ENCODE results near the gene MAGI2.

The MAGI2 gene

DNA sequence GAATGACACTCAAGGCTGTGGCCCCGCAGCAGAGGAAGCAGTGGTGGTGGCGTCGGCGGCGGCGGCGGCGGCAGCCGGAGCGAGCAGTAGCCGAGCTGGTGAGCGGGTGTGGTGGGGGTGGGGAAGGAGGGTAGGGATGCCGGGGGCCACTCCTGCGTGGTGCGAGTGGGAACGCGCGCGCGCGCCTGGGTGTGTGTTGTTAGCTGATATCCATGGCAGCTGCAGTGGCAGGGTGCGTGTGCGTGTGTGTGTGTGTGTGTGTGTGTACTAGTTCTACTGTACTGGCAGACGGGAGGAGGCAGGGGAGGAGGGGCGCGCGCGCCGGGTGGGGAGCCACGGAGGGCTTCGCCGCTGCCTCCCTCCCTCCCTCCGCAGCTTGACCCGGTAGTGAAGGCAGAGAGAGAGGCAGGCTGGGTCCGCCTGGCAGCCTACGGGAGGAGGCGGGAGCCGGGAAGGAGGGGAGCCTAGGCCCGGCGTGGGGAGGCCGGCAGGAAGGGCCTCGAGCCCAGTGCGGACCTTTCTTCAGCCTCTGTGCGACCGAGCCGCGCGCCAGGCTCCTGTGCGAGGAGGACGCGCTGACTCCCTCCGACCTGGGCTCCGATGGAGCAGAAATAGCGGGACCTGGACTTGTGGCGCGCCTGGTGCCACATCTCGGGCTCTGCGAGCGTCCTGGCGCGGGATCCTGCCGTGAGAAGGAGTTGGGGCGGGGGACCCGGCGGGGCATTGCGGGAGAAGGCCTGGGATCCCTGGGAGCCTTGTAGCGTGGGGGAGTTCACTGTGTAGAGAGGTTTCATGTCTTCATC, at the start of gene MAGI2:
Gene MAGI2, minus strand, starts transcription at position 110 of the 803 bp plus-strand sequence. CDS start 347 bp downstream, outside the sequence.
- DNase-seq = no peak

DNA sequence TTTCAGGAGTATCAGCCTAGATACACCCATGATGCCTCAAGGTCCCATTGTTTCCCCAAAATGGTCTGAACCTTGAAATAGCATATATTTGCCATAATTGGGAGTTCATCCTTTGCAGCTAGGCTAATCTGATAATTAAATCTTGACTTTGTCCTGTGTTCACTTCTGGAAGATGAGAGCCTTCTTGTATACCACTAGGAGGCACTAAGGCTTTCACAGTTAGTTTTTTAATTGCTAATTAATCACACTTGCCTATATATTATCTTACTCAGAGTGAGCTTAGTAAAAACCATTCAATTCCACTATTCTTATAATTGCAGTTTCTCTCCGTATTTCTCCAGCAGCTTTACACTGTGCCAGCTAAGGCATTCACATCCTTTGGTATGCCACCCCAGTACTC, 48.7 kb upstream of the MAGI2 start:
- DNase-seq = no peak

GRCh38 chr7:79500759-79501158, 47.3 kb upstream of the MAGI2 start:
- no peak for DNase-seq

- DNase-seq = no peak
Measured at GRCh38 chr7:79497728-79498127, 44.3 kb upstream of the MAGI2 start.

- no peak for DNase-seq
Measured at GRCh38 chr7:79495544-79496272, 42.2 kb upstream of the MAGI2 start.

- no peak for DNase-seq
Measured at GRCh38 chr7:79494046-79494445, 40.6 kb upstream of the MAGI2 start.

- no peak for DNase-seq
Measured at GRCh38 chr7:79489371-79489770, 35.9 kb upstream of the MAGI2 start.

DNA sequence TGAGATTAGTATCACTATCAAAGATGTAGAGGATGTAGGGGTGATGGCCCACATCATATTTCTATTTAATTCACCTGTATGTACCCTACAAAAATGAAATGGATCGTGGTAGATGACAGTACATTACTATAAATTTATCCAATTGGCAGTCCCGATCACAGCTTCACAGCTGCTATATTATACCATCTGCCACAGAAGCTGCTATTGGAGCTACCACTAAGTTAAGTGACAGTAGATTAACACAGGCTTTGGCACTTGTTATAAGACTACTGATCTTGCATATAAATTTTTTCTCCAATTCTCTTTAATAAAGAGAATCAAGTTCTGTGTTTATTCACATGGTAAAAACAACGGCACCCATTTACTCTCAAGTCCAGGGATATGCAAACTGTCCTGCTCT, 24.9 kb upstream of the MAGI2 start:
- no peak for DNase-seq

DNA sequence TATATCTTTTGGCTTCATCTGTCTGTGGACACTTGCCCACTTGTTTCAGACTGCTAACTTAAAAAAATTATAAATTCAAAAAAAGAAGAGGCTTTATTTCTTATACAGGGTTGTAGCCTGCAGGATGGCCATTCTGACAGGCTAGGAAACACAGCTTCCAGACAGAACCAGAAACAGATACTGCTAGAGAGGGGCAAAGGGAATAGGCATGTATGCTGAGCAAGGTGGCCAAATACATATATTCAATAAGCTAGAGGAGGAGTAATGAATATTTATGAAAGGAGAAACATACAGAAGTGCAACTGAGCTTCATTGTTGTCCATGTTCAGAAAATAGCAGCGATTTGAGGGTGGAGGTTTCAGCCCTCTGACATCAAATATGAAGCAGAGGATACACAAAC, 22.0 kb upstream of the MAGI2 start:
- no peak for DNase-seq

- no peak for DNase-seq
Measured at GRCh38 chr7:79471699-79472098, 18.2 kb upstream of the MAGI2 start.

DNA sequence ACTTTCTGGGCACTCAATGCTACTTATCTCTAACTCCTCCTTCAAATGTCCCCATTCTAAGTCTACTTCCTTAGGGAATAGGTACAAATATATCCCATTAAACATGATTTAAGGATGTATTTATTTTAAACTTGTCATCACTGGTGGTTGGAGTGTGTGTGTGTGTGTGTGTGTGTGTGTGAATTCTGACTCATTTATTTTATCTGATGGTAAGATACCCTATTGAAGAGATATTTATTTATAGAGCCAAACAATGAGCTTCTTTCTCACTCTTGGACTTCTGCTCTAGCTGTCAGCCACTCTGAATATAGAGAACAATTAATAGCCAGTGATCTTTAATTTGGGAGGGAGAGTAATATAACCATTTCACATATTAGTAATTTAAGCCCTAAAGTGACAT, 17.8 kb upstream of the MAGI2 start:
- DNase-seq = no peak

DNA sequence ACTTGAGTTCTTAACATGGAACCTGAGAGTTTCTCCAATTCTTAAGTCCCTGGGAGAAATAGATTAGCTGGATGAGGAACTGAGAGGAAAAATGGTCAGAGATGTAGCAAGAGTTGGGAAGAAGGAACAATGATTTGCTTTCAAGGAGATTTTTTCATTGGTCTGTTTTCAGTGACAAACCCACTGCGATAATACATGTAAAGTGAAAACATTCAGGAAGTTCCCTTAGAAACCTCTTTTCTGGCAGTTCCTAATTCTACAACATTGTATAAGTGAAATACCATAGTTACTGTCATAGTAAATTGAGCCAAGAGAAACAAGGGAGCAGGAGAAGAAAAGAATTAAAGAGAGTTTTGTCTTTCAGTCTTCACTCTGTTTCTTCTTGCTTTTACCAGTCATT, 12.1 kb upstream of the MAGI2 start:
- DNase-seq = no peak

DNA sequence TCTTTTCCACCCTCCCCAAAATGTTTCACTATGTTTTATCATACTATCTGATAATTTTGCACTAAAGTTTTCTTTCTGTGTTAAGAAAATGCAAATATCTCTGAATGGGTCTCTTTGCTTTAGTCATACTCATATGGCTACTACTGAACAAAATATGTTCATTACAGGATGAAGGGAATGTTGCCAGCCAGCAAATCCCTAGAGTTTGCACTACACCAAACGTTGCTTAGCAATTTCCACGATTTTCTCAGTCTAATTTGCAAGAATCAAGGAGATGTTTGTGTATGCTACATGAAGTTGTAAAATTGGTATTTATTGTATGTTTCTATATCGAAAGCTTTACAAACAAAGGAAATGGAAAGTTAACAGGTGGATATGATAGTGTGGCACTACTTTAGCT, 10.6 kb upstream of the MAGI2 start:
- no peak for DNase-seq

- DNase-seq = no peak
Measured at GRCh38 chr7:79462390-79462789, 8.9 kb upstream of the MAGI2 start.

GRCh38 chr7:79461660-79462059, 8.2 kb upstream of the MAGI2 start:
- DNase-seq = no peak

- no peak for DNase-seq
Measured at GRCh38 chr7:79459381-79459780, 5.9 kb upstream of the MAGI2 start.

DNA sequence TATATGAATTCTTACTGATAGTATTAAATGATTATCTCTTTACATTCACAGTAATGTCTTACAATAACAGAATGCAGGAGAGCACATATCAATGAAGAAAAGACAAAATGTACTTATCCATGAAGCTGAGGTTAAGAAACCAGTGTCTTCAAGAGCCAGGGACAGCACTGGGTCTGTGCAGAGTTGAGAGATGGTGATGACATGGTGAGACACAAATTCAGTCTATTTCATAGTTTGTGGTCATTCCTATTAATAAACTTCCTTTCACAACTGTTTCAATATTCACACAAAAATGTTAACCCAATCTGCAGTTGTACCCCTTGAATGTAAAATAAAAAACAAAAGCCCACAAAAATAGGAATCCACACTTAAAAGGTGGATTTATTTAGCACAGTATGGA, 5.3 kb upstream of the MAGI2 start:
- no peak for DNase-seq

GRCh38 chr7:79455173-79455790, 1.8 kb upstream of the MAGI2 start:
- no peak for DNase-seq

- no peak for DNase-seq
Measured at GRCh38 chr7:79454361-79454960, 994 bp upstream of the MAGI2 start.

GRCh38 chr7:79453266-79453557, 255 bp downstream of the MAGI2 start:
- no peak for DNase-seq

DNA sequence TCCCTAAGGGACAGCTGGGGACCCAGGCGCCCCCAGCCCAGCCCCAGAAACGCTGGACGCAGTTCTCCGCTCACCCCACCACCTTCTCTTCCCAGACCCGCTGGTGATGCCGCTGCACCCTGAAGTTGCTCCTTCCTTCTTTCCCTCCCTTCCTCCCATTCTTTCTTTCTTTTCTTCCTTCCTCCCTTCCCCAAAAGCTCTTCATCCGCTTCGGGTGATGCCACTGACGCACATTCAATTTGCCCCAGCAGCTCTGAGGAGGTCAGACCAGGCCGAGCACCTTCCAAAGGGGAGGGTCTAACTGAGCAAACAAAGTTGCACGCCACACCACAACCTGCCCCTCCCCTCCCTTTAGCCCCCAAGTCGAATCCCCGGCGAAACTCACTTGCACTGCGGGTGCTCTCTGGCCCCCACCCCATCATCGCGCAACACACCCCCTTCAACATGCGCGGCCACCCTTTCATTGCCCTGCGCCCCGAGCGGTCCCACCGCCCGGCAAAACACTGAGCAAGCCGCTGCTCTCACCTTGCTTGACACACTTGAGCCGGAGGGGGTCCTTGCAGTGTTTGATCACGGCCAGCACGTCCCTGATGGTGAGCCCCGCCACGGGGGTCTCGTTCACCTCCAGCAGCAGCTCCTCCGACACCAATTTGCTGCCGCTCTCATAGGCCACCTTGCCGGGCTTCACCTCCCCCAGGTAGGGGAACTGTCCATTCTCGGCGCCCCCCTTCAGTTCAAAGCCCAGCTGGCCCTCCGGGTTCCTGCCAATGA, 787 bp downstream of the MAGI2 start:
- DNase-seq = no peak

- no peak for DNase-seq
Measured at GRCh38 chr7:79452032-79452494, 1.4 kb downstream of the MAGI2 start.

- DNase-seq = no peak
Measured at GRCh38 chr7:79451580-79451979, 1.9 kb downstream of the MAGI2 start.
